Measurements from ENCODE around the gene GASK1A.

GRCh38 chr3:43021186-43021585 is 42.1 kb downstream of the GASK1A start:
- TF ChIP-seq CTCF (conservative IDR thresholded peaks at IDR 0.05; ENCODE audit: low read depth, low read length) = no peak
- TF ChIP-seq EZH2 (IDR thresholded peaks at IDR 0.05; ENCODE audit: low read length, unreplicated experiment) = no peak
